A673 (cell line): ENCODE results near the gene USP34. TPM values are rescaled to one million over a fixed set of nuclear protein-coding genes. Genes with fewer than 3 reads are reported as not detected.
"Not testable (repeated sequence)": the region's sequence is repeated elsewhere in the genome, so short reads cannot be mapped to it uniquely, and the experiment has no call there.

Experiments used
- BruUV-seq: library from RNA; stranded (reverse); fragments of 400-500 nt; replicated peaks from 2 replicates; lab custom pipeline; 2021; lab: Mats Ljungman, UMichigan
- CTCF ChIA-PET: fragments of 300-600 bp; sonication (Branson Sonifier 250); formaldehyde crosslinking; loops from one replicate; lab custom pipeline; 2022; ENCODE audit warnings: antibody characterized with exemption; lab: Charles Lee
- POLR2A ChIA-PET: fragments of 300-600 bp; sonication (Branson Sonifier 250); formaldehyde crosslinking; loops from one replicate; lab custom pipeline; 2022; ENCODE audit warnings: antibody characterized with exemption; ENCODE audit not compliant: low non-redundant PET; lab: Charles Lee
- DNase-seq: peaks from one replicate; pipeline ENCODE4 v3.0.0-alpha.2; 2015; ENCODE audit warnings: low spot score
- H3K27ac ChIP-seq: fragments of 200-600 bp; sonication (generic); 2 replicates; pipeline ENCODE4 v1.5.1; 2016; ENCODE audit warnings: mixed run types, low read depth, mild to moderate bottlenecking, mixed read lengths, antibody characterized with exemption, low read length; ENCODE audit not compliant: poor library complexity, severe bottlenecking
- H3K27me3 ChIP-seq: fragments of 200-600 bp; sonication (generic); replicated peaks from 2 replicates; pipeline ENCODE4 v1.6.1; 2017; ENCODE audit warnings: mixed run types, low read depth, mild to moderate bottlenecking, mixed read lengths, antibody characterized with exemption, low read length; ENCODE audit not compliant: insufficient read depth, poor library complexity
- H3K36me3 ChIP-seq: fragments of 200-600 bp; sonication (generic); 2 replicates; pipeline ENCODE4 v1.6.1; 2016; ENCODE audit warnings: mixed run types, mild to moderate bottlenecking, mixed read lengths, antibody characterized with exemption, low read length; ENCODE audit not compliant: insufficient read depth, poor library complexity, severe bottlenecking
- H3K4me1 ChIP-seq: fragments of 200-600 bp; sonication (generic); 2 replicates; pipeline ENCODE4 v1.6.1; 2017; ENCODE audit warnings: mixed run types, mild to moderate bottlenecking, mixed read lengths, antibody characterized with exemption, low read length; ENCODE audit not compliant: insufficient read depth, poor library complexity, severe bottlenecking
- H3K4me3 ChIP-seq: fragments of 200-600 bp; sonication (generic); 2 replicates; pipeline ENCODE4 v1.5.1; 2016; ENCODE audit warnings: low read depth, mixed run types, mild to moderate bottlenecking, mixed read lengths, low read length; ENCODE audit not compliant: poor library complexity, severe bottlenecking
- H3K9me3 ChIP-seq: fragments of 200-600 bp; sonication (generic); 2 replicates; pipeline ENCODE4 v1.6.1; 2016; ENCODE audit warnings: mixed run types, low read depth, mild to moderate bottlenecking, mixed read lengths, antibody characterized with exemption, low read length; ENCODE audit not compliant: poor library complexity, severe bottlenecking
- EZH2 ChIP-seq: fragments of 200-600 bp; sonication (generic); IDR thresholded peaks from 2 replicates; pipeline ENCODE4 v1.6.1; 2017; ENCODE audit warnings: borderline replicate concordance, low read depth, mild to moderate bottlenecking, mixed read lengths, antibody characterized with exemption, low read length; ENCODE audit not compliant: poor library complexity, severe bottlenecking
- intact Hi-C: fragments of 100-400 bp; cut with micrococcal nuclease; formaldehyde crosslinking; loops from one replicate; pipeline ENCODE4 v1.10.0; 2022; ENCODE audit not compliant: unreplicated experiment
- total RNA-seq: library from RNA; stranded (reverse); gene quantifications from 2 replicates; pipeline ENCODE4 v1.2.3, GENCODE V29; 2021
- TF ChIP-seq, protein P1 (sequence below): fragments of 300-800, 200-600 bp; sonication (generic); conservative IDR thresholded peaks from 2 replicates; pipeline ENCODE4 v1.5.1; 2017; ENCODE audit warnings: low read depth, mild to moderate bottlenecking, antibody characterized with exemption, low read length, moderate library complexity, mixed read lengths

Gene USP34
- total RNA-seq, 1 experiment from 2014 or later, result 98.5 TPM

DNA sequence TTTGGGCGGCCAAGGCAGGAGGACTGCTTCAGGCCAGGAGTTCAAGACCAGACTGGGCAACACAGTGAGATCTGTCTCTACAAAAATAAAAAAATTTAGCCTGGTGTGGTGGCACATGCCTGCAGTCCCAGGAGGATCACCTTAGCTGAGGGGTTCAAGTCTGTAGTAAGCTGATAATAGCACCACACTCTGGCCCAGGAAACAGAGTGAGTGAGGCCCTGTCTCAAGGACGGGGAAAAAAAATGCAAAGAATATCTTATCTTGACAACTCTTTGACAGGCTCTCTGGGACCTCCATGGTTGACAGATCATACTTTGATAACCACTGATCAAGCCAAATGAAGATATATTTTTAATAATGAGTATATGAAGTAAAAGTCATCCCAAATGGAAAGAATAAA lies 22.7 kb downstream of the USP34 start:
- ChIA-PET CTCF (no interaction called here), POLR2A (no interaction called here)
- Histone ChIP-seq H3K4me1 (no peaks in the 10 kb centered on the region), H3K27ac (no peak overlapping the region), H3K4me3 (no peak overlapping the region), H3K27me3 (no peaks in the 10 kb centered on the region), H3K36me3 (no peaks in the 10 kb centered on the region), H3K9me3 (peaks cover 5% of the 10 kb centered on the region)
- no peak for DNase-seq
- intact Hi-C loops, result no loop called here
- TF ChIP-seq, protein P1, sequence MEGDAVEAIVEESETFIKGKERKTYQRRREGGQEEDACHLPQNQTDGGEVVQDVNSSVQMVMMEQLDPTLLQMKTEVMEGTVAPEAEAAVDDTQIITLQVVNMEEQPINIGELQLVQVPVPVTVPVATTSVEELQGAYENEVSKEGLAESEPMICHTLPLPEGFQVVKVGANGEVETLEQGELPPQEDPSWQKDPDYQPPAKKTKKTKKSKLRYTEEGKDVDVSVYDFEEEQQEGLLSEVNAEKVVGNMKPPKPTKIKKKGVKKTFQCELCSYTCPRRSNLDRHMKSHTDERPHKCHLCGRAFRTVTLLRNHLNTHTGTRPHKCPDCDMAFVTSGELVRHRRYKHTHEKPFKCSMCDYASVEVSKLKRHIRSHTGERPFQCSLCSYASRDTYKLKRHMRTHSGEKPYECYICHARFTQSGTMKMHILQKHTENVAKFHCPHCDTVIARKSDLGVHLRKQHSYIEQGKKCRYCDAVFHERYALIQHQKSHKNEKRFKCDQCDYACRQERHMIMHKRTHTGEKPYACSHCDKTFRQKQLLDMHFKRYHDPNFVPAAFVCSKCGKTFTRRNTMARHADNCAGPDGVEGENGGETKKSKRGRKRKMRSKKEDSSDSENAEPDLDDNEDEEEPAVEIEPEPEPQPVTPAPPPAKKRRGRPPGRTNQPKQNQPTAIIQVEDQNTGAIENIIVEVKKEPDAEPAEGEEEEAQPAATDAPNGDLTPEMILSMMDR, result no peak
- TF ChIP-seq EZH2, result no peak
- BruUV-seq, result no TSS peak

DNA sequence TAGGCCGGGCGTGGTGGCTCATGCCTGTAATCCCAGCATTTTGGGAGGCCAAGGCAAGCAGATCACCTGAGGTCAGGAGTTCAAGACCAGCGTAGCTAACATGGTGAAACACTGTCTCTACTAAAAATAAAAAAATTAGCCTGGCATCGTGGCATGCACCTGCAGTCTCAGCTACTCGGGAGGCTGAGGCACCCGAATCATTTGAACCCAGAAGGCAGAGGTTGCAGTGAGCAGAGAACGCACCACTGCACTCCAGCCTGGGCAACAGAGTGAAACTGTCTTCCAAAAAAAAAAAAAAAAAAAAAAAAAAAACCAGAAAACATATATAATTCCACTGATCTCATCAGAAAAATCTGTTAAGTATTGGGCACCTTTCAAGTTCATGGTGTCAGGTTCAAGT lies 23.9 kb downstream of the USP34 start:
- intact Hi-C loops, BruUV-seq, H3K36me3 ChIP-seq, POLR2A ChIA-PET, H3K4me3 ChIP-seq, H3K9me3 ChIP-seq, H3K27ac ChIP-seq, H3K27me3 ChIP-seq, H3K4me1 ChIP-seq, DNase-seq, CTCF ChIA-PET: not testable (repeated sequence)

DNA sequence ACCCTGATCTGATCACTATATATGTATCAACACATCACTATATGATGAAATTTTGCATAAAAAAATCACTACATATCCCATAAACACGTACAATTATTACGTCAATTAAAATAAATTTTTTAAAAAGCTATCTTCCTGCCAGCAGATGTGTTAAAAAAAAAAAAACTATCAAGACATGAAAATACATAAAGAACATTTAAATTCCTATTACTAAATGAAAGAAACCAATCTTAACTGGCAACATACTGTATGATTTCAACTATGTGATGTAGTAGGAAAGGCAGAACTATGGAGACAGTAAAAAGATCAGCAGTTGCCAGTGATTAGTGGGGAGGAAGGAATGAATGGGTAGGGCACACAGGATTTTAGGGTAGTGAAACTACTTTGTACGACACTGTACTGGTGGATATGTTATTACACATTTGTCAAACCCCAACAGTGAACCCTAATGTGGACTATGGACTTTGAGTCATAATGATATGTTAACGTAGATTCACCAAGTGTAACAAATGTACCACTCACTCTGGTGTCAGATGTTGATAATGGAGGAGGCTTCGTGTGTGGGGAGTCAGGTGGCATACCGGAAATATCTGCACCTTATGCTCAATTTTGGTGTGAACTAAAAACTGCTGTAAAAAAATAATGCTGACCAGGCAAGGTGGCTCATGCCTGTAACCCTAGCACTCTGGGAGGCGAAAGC lies 27.4 kb downstream of the USP34 start:
- ChIA-PET POLR2A (no interaction called here), CTCF (no interaction called here)
- Histone ChIP-seq H3K36me3 (no peaks in the 10 kb centered on the region), H3K27me3 (no peaks in the 10 kb centered on the region), H3K9me3 (peaks cover 5% of the 10 kb centered on the region), H3K4me3 (no peak overlapping the region), H3K4me1 (peaks cover 4% of the 10 kb centered on the region), H3K27ac (no peak overlapping the region)
- no TSS peak for BruUV-seq
- intact Hi-C loops, result no loop called here
- no peak for DNase-seq
- no peak for TF ChIP-seq EZH2
- TF ChIP-seq, protein P1, result no peak
